ENCODE results near the gene XPO4.

The XPO4 gene

DNA sequence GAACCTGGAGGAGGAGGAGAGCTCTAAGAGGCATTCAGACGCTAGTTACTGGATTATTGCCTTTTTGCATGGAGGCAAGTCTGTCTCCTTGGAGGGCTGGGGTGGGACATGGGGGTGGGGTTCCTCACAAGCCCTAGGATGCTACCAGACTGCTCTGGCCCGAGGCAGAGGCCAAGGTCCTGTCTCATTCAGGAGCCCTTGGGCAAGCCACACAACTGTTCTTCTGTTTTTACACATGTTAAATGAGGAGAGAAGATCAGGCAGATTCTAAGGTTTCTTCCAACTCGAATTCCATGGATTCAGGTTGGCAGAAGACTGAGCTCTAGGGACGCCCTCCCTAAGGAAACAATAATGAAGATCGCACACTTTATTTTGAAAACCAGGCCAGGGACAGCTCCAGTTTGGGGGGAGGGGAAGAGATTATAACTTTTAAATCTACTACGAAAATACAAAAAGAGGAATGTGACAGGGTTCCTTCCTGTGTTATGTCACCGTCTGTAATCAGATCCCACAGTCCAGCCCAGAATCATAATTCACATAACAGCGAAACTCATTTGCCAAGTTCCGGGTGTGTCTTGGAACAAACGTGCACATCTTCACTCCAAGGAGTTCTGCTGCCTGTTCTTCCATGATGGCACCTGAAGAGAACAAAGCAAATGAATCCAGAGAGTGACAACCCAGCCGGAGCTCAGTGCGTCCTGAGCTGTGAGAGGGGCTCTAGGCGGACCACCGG, 173.8 kb downstream of the XPO4 start:
- no peak for DNase-seq (ENCODE audit: low spot score)

DNA sequence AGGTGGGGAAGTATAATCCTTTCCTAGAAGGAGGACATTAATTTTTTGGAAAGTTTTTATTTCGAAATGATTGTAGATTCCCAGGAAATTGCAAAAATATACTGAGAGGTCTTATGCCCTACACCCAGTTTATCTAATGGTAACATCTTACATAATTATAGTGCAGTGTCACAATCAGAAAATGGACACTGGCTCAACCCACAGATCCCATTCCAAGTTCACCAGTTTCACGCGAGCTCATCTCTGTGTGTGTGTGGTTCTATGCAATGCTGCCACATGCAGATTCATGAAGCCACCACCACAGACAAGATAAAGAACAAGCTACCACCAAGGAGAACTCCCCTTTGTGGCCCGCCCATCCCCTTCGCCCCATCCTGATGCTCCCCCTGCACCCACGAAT, 174.7 kb downstream of the XPO4 start:
- DNase-seq (ENCODE audit: low spot score): no peak
